GM18861 (cell line): ENCODE results near the gene TSPAN9.

Source experiments
- ATAC-seq: cut with Tn5 transposase; IDR thresholded peaks from one replicate; pipeline ENCODE4 v1.9.1; 2021; ENCODE audit not compliant: unreplicated experiment

The TSPAN9 gene

GRCh38 chr12:3326850-3327780 lies 249.9 kb downstream of the TSPAN9 start:
- no peak for ATAC-seq

DNA sequence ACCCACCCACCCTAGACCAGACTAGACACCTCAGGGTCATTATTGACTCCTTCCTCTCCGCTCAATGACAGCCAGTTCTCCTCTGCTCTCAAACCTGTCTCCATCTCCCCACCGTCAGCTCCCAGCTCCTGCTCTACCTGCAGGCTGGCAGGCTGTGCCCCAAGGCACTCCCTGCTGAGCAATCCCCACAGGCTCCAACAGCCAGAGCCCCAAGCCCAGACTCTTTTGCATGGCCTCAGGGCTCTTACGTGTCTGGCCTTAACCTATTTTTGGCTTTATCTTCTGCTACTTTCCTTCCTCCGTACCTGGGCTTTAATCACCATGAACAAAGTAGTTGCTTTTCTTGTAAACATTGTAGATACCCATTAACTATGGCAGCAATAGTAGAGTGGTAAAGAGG lies 250.9 kb downstream of the TSPAN9 start:
- no peak for ATAC-seq

DNA sequence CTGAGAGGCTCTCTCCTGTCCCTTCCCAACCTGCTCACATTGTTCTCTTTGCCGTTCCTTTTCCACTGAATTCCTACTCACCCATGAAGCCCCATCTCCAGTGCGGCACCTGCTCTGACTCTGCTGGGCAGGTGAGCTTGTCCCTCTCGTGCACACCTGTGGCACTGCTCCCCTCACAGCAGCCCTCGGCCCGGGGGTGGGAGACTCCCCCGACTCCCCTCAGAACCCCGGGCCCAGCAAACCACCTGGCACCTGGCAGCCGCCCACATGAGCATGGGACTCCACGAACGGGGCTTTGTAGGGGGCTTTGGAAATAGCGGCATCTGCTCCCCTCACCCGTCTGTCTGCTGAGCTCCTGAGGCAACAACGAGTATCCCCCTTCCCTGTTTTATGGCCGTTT lies 251.4 kb downstream of the TSPAN9 start:
- ATAC-seq = no peak

DNA sequence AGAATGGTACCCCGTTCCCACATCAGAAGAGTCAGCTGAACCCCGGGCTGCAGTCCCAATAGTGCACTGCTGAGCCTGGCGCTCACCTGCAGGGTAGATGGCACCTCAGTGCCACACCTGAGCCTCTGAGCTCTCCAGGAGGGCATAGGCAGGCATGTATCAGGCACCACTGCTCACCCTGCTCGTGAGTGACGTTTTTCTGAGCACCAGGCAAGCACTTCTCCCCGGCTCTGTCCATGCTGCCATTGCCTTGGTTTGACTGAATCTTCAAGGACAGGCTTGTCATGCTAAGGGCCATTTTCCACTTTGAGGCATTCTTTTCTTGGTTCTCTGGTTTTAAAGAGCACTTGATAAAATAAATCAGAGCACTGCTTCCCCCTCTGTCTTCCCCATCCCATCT lies 252.2 kb downstream of the TSPAN9 start:
- no peak for ATAC-seq

- no peak for ATAC-seq
Observed at GRCh38 chr12:3330976-3331510, 253.9 kb downstream of the TSPAN9 start.

DNA sequence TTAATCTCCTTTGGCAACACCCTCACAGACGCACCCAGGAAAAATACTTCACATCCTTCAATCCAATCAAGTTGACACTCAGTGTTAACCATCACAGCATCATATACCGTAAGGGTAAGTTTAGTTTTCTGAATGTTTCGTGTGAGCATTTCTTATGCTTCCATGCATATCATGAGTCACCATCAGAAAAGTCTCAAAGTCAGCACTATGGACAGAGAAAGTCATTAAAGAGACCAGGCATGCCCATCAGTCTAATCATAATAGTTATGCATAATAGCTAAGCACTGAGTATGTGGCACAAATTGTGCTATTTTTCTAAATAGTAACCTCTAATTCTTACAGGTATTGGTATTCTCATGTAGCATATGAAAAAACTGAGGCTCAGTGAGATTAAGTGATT lies 255.0 kb downstream of the TSPAN9 start:
- no peak for ATAC-seq

DNA sequence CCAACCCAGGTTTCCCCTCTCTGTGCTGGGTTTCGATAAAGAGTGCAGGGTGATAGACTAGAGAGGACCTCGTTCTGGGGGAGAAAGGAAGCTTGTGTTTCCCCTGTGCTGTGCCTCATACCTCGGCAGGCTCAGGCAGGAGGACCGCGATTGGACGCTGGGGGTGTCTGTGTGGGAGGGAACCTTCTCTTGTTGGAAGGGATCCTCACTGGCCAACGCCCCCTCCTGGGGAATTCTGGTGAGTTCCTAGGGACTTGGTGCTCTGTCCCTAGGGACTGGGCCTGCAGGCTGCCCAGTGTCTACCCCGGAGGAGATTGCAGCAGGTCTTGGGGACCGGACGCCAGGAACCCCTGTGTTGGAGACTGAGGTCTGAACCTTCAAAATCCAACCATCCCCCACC lies 256.4 kb downstream of the TSPAN9 start:
- no peak for ATAC-seq

DNA sequence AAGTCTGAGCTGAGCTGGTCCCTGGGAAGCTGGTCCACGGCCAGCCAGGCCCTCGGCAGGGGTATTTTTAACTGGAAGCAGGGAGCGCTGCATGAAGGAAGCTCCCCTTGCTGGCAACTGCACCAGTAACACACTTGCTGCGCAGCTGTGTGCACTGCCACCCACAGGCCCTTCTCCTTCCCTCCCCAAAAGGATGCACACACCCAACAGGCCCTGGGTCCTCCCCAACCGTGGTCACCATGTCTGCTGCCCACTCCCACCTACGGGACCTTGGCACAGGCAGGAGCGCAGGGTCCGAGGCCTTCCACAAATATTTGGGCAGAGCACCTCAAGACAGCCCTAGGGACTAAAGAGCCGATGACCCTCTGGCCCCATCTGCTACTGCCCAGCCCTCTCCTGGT lies 256.8 kb downstream of the TSPAN9 start:
- no peak for ATAC-seq

GRCh38 chr12:3335078-3335487 lies 257.9 kb downstream of the TSPAN9 start:
- no peak for ATAC-seq
